Muscle of back (tissue), 11 donors: ENCODE measurements around the gene MRPL53. TPM values are rescaled to one million over a fixed set of nuclear protein-coding genes. Genes with fewer than 3 reads are reported as not detected.

Experiments
- DNase-seq, 3 donors: peaks; one replicate each; pipeline versions ENCODE4 v3.0.0 to v3.0.0-alpha.2; 2013
- polyA plus RNA-seq, 10 donors: library from polyadenylated mRNA; unstranded; fragments of 120-200 nt; gene quantifications; one replicate each; pipeline ENCODE4 v1.2.1, GENCODE V29; 2013; ENCODE audit not compliant: insufficient read length in 10 of 10

The MRPL53 gene
- polyA plus RNA-seq, 10 donors = 33.2 to 83.6 (median 56.9) TPM

DNA sequence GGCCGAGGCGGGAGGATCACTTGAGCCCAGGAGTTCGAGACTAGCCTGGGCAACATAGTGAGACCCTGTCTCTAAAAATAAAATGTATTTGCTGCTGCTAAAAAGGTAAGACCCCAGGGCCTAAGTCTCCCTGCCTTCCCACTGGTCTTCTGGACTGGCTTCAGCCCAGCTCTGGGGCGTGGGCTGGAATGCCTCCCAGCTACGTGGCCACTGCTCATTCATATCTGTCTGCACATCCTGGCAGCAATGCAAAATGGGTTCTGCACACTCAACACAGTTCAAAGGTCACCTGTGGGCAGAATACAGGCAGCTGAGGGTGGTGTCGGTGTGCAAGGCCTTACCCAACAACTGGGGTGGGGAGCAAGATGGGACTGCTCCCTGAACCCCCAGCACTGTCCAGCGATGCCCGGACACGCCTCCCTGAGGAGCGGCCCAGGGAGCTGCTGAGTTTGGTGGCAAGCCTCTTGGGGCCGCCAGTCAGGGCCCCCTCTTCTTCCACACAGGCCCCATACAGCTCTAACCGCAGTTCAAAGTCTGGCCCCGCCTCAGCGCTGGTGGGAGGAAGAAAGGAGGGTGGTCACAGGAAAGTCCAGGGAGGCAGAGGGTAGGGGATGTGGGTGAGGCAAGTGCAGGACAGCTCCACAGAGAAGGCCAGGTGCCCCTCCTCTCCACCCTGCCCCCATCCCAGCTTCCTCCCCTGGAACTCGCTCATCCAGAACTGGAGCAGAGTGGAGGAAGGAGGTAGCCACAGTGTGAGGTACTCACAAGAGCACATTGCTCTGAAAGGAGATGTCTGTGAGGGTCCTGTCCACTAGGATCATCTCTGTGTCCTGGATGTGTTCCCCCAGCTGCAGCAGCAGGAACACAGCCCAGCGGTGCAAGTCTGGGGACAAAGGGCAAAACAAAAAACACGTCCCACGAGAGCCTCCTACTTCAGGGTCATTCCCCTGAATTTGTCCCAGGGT lies 42.7 kb downstream of the MRPL53 start:
- DNase-seq = no peak

DNA sequence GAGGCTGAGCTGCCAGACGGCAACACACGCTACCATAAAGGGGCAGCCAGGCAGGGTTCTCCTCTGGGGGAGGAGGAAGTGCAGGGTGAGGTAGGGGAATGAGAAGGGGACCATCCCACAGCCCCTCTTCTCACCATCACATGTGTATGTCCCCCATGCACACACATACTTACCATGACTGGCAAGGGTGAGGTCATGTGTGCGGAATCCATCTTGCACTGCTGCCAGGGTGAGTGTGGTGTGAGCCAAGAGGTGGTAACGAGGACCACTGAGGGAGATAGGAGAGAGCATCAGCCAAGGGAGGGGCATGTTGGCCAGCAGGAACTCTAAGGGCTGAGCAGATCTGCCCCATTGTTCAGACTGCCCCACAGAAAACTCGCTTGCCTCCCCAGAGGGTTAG lies 43.8 kb downstream of the MRPL53 start:
- DNase-seq = no peak

DNA sequence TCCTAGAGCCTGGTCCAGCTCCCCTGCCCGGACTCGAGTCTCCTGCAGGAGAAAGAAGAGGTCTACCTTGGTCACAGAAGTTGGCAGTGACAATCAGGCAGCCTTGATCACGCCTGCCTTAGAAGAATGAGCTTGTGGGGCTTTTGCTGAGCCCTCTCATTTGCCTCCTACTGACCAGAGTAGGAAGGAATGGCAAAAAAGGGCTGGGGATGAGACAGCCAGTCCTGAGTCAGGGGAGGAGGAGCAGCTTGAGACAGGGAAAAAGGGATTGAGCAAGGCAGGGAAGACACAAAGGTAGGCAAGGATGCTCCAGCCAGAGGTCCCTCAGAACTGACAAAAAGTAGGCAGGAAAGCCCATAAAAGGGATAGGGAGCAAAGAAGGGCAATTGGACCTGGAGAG lies 44.9 kb downstream of the MRPL53 start:
- DNase-seq = no peak

DNA sequence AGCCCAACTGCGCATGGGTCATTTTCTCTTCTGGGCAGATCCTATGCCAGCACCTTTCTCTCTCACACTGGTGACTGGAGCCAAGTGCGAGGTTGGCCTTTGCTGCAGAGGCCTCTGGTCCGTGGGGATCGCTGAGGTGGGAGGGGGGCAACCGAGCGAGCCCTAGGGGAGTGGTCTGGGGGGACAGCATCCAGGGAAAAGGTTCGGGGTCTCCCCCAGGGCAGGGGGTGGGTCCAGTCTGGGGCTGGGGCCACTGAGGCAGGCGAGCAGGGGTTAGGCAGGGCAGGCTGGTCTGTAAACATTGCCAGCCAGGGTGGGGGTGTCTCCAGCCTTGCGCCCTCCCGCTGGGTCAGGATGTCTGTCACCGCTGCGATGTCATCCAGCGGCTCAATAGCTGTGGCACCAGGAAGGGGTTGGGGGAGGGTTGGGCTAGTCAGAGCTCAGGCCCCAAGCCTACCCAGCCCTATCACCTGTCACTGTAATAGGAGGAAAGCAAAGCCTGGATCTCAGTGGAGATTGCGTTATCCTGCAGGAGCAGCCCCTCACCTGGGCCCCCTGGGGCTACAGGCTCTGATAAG lies 46.2 kb downstream of the MRPL53 start:
- DNase-seq = no peak

DNA sequence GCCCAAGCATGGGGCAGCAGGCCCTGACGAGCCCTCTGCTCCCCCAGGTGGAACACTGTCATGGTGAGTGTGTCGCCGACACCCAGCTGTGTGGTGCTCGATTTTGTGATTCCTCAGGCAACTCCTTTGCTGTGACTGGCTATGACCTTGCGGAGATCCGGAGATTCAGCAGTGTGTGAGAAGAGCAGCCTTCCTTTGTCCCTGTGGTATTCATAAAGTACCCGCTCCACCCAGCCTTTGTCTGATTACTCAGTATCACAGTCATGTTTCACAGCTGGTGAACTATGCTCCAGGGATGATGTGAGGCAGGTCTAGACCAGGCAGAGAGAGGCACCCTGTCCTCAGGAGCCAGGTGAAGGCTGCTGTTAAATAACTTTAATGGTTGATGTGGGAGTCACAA lies 47.0 kb downstream of the MRPL53 start:
- DNase-seq = no peak

DNA sequence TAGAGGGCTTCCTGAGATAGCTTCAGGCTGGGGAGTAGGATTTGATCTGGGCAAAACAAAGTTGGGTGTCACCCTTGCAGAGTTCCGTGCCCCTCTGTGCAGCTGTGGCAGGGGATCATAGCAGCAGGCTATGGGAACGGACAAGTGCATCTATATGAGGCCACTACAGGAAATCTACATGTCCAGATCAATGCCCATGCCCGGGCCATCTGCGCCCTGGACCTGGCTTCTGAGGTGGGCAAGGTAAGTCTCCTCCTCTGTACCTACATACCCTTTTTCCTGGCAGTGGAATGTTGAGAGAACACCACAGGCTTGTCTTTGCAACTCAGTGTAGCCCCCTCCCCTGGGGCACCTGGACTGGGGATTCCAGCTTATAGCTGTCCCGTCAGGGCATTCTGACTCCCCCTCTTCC lies 47.5 kb downstream of the MRPL53 start:
- no peak for DNase-seq

DNA sequence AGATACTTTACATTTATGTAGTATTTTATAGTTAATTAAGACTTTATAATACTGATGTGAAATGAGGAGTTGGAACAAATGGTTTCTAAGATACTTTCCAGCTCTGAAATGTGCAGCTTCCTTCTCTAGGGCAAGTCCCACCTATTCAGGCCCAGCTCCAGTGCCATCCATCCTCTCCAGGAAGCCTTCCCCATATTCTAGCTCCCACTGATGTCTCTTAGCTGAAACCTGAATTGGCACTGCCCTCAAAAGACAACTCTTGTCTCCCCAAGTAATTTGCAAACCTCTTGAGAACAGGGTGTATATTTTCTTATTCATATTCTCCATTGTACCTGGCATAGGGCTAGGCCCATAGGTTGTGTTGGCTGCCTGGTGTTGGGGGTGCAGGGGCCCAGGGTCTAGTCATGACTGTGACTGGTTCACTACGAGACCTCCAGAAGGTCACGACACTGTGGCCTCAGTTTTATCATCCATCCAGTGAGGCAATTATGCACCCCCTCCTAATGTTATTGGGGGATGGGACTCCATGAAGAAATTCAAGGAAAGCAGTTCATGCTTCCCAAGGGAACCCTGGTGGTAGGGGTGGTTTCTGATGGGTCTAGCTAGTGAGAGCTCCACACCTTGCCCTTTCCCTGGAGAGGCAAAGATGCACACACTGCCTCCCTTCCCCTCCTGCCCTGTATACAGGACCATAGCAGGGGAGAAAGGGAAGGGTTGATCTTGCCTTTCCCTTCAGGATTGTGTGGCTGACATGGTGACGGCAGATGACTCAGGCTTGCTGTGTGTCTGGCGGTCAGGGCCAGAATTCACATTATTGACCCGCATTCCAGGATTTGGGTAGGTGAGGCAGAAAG lies 48.1 kb downstream of the MRPL53 start:
- DNase-seq = no peak

DNA sequence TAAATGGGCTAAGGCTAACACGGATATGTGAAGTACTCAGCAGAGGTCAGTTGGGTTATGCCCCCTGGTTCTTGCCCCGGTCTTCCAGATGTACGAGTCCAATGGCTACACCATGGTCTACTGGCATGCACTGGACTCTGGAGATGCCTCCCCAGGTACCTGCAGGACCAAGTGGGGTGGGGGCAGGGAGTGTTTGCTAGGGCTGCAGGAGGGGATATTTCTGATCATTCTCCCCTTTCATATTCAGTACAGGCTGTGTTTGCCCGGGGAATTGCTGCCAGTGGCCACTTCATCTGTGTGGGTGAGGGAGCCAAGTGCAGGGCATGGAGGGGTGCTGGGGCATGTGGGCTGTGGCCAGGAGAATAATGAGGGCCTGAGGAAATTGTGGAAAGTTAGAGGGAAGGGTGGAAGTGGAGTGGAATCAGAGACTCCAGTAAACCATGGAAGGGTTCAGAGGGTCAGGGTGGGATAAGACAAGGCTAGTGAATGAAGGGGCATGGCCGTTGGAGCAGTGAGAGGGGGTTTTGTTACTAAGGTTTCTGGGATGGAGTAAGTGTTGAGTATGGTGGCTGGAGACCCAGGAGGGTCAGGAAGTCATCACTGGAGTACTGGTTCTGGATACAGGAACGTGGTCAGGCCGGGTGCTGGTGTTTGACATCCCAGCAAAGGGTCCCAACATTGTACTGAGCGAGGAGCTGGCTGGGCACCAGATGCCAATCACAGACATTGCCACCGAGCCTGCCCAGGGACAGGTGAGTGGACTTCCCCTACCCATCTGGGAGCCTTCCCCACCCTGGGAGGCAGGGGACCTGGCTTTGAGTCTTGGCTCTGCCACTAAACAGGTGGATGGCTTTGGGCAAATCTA lies 49.0 kb downstream of the MRPL53 start:
- no peak for DNase-seq

Other genes starting within 250 kb of the MRPL53 start
- 1 to 10 TPM; 1.4 to 3.9 (median 2.2) TPM for gene SLC4A5, start 129.3 kb downstream of the MRPL53 start, polyA plus RNA-seq
- 100 to 1,000 TPM in 4 of 10 donors, 10 to 100 TPM in 6; 84.0 to 108 (median 97.6) TPM for gene DCTN1, start 92.4 kb downstream of the MRPL53 start, polyA plus RNA-seq
- 1 to 10 TPM; 1.7 to 3.2 (median 2.4) TPM for gene C2orf81, start 51.1 kb downstream of the MRPL53 start, polyA plus RNA-seq
- gene WDR54, start 51.0 kb downstream of the MRPL53 start, polyA plus RNA-seq = 10 to 100 TPM in 5 of 10 donors, 1 to 10 TPM in 5; 7.8 to 17.2 (median 9.9) TPM
- gene RTKN, start 30.7 kb downstream of the MRPL53 start, polyA plus RNA-seq = 10 to 100 TPM; 35.1 to 64.2 (median 43.2) TPM
- gene INO80B, start 17.6 kb downstream of the MRPL53 start, polyA plus RNA-seq = 10 to 100 TPM; 15.4 to 24.6 (median 18.0) TPM
- 10 to 100 TPM; 46.2 to 59.2 (median 53.5) TPM for gene WBP1, start 14.2 kb downstream of the MRPL53 start, polyA plus RNA-seq
- 10 to 100 TPM; 22.2 to 40.7 (median 32.6) TPM for gene MOGS, start 7.3 kb downstream of the MRPL53 start, polyA plus RNA-seq
- gene CCDC142, start 10.3 kb upstream of the MRPL53 start, polyA plus RNA-seq = 10 to 100 TPM in 3 of 10 donors, 1 to 10 TPM in 7; 4.8 to 11.4 (median 7.1) TPM
- gene TTC31, start 10.4 kb upstream of the MRPL53 start, polyA plus RNA-seq = 10 to 100 TPM; 15.1 to 21.6 (median 18.0) TPM
- gene LBX2, start 26.9 kb upstream of the MRPL53 start, polyA plus RNA-seq = 1 to 10 TPM in 5 of 10 donors, under 1 TPM in 5; 0.52 to 1.6 (median 0.94) TPM
- 10 to 100 TPM; 10.3 to 16.0 (median 12.5) TPM for gene PCGF1, start 35.0 kb upstream of the MRPL53 start, polyA plus RNA-seq
- gene TLX2, start 41.8 kb upstream of the MRPL53 start, polyA plus RNA-seq = under 1 TPM in 2 of 10 donors, not detected in 8; 0.08 to 0.14 TPM
- gene DQX1, start 53.6 kb upstream of the MRPL53 start, polyA plus RNA-seq = under 1 TPM in 5 of 10 donors, not detected in 5; 0.13 to 0.33 (median 0.16) TPM
- 10 to 100 TPM; 52.6 to 85.2 (median 63.4) TPM for gene AUP1, start 57.0 kb upstream of the MRPL53 start, polyA plus RNA-seq
- gene HTRA2, start 57.3 kb upstream of the MRPL53 start, polyA plus RNA-seq = 10 to 100 TPM; 22.5 to 32.7 (median 26.9) TPM
- gene LOXL3, start 81.3 kb upstream of the MRPL53 start, polyA plus RNA-seq = 1 to 10 TPM; 6.4 to 9.8 (median 7.6) TPM
- gene DOK1, start 82.0 kb upstream of the MRPL53 start, polyA plus RNA-seq = 1 to 10 TPM; 5.3 to 8.4 (median 6.4) TPM
- under 1 TPM; 0.21 to 0.51 (median 0.28) TPM for gene M1AP, start 175.7 kb upstream of the MRPL53 start, polyA plus RNA-seq
- 1 to 10 TPM; 2.4 to 5.6 (median 3.1) TPM for gene SEMA4F, start 181.6 kb upstream of the MRPL53 start, polyA plus RNA-seq